ENCODE results near the gene RABGAP1L.

RABGAP1L gene

DNA sequence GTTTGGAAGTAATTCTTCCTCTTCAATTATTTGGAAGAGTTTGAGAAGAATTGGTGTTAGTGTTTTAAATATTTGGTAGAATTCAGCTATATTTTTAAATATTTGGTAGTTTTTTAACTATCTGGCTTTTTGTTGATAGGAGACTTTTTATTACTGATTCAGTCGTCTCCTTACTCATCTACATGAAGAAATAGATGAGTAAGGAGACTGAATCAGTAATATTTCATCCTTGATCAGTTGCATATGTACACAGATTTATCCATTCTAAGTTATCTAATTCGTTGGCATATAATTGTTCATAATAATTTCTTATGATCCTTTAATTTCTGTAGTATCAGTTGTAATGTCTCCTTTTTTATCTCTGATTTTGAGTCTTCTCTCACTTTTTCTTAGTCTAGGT is 512.5 kb downstream of the RABGAP1L start:
- no peaks in the 10 kb centered on the region for H3K9me2 ChIP-seq (replicated peaks; ENCODE audit: low read depth, low read length)
- no peak overlapping the region for H3K4me3 ChIP-seq (ENCODE audit: low read length, poor library complexity, severe bottlenecking)
- H3K79me2 ChIP-seq (ENCODE audit: insufficient read depth, low read length), result no peaks in the 10 kb centered on the region
- no peak overlapping the region for H3K4me2 ChIP-seq (ENCODE audit: low read depth, low read length, poor library complexity, severe bottlenecking)
- no peak overlapping the region for H2AFZ ChIP-seq (ENCODE audit: low read length)
- H3K27me3 ChIP-seq (ENCODE audit: insufficient read depth, low read length, poor library complexity, severe bottlenecking), result no peaks in the 10 kb centered on the region
- H4K20me1 ChIP-seq (ENCODE audit: insufficient read depth, low read length, poor library complexity, severe bottlenecking), result no peaks in the 10 kb centered on the region
- no peaks in the 10 kb centered on the region for H3K36me3 ChIP-seq (ENCODE audit: insufficient read depth, low read length)
- TF ChIP-seq CTCF (conservative IDR thresholded peaks at IDR 0.05; ENCODE audit: low read length) (no peak), EZH2phosphoT487 (IDR thresholded peaks at IDR 0.05; ENCODE audit: borderline replicate concordance) (no peak)
- peaks cover 9% of the 10 kb centered on the region for H3K9me3 ChIP-seq (ENCODE audit: insufficient read depth, low read depth, low read length)
- no peaks in the 10 kb centered on the region for H3F3A ChIP-seq (ENCODE audit: low read depth)
- H3K4me1 ChIP-seq (ENCODE audit: insufficient read depth, low read length, poor library complexity, severe bottlenecking), result no peaks in the 10 kb centered on the region
- no peak overlapping the region for H3K9ac ChIP-seq (ENCODE audit: low read depth, low read length, poor library complexity, severe bottlenecking)

DNA sequence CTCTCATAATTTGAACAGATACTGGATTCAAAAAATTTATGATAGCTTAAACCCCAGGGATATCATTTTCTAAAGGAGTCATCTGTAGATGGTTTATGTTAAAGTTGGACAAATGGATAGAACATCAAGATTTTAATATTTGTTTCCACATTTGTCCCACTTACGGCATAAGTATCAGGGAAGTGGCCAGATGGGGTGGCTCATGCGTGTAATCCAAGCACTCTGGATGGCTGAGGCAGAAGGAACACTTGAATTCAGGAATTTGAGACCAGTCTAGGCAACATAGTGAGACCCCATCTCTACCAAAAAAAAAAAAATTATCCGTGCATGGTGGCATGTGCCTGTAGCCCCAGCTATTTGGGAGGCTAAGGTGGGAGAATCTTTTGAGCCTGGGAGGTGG is 517.5 kb downstream of the RABGAP1L start:
- H4K20me1 ChIP-seq (ENCODE audit: insufficient read depth, low read length, poor library complexity, severe bottlenecking), result no peaks in the 10 kb centered on the region
- H3K9ac ChIP-seq (ENCODE audit: low read depth, low read length, poor library complexity, severe bottlenecking), result no peak overlapping the region
- no peaks in the 10 kb centered on the region for H3K36me3 ChIP-seq (ENCODE audit: insufficient read depth, low read length)
- no peaks in the 10 kb centered on the region for H3K9me3 ChIP-seq (ENCODE audit: insufficient read depth, low read depth, low read length)
- H3K4me1 ChIP-seq (ENCODE audit: insufficient read depth, low read length, poor library complexity, severe bottlenecking), result no peaks in the 10 kb centered on the region
- H3K4me3 ChIP-seq (ENCODE audit: low read length, poor library complexity, severe bottlenecking), result no peak overlapping the region
- H3F3A ChIP-seq (ENCODE audit: low read depth), result no peaks in the 10 kb centered on the region
- H3K9me2 ChIP-seq (replicated peaks; ENCODE audit: low read depth, low read length), result no peaks in the 10 kb centered on the region
- no peak overlapping the region for H3K4me2 ChIP-seq (ENCODE audit: low read depth, low read length, poor library complexity, severe bottlenecking)
- H2AFZ ChIP-seq (ENCODE audit: low read length), result no peak overlapping the region
- H3K27me3 ChIP-seq (ENCODE audit: insufficient read depth, low read length, poor library complexity, severe bottlenecking), result no peaks in the 10 kb centered on the region
- no peaks in the 10 kb centered on the region for H3K79me2 ChIP-seq (ENCODE audit: insufficient read depth, low read length)
- no peak for TF ChIP-seq CTCF (conservative IDR thresholded peaks at IDR 0.05; ENCODE audit: low read length)
- no peak for TF ChIP-seq EZH2phosphoT487 (IDR thresholded peaks at IDR 0.05; ENCODE audit: borderline replicate concordance)

GRCh38 chr1:174678657-174679056 is 519.3 kb downstream of the RABGAP1L start:
- TF ChIP-seq EZH2phosphoT487 (IDR thresholded peaks at IDR 0.05; ENCODE audit: borderline replicate concordance) (no peak), CTCF (conservative IDR thresholded peaks at IDR 0.05; ENCODE audit: low read length) (no peak)
- no peaks in the 10 kb centered on the region for H4K20me1 ChIP-seq (ENCODE audit: insufficient read depth, low read length, poor library complexity, severe bottlenecking)

More at GRCh38 chr1:174678657-174679056, 519.3 kb downstream of the RABGAP1L start:
- H3K4me2 ChIP-seq (ENCODE audit: low read depth, low read length, poor library complexity, severe bottlenecking), result no peak overlapping the region
- no peaks in the 10 kb centered on the region for H3K9me3 ChIP-seq (ENCODE audit: insufficient read depth, low read depth, low read length)
- no peaks in the 10 kb centered on the region for H3K27me3 ChIP-seq (ENCODE audit: insufficient read depth, low read length, poor library complexity, severe bottlenecking)
- no peaks in the 10 kb centered on the region for H3K79me2 ChIP-seq (ENCODE audit: insufficient read depth, low read length)
- H3F3A ChIP-seq (ENCODE audit: low read depth), result no peaks in the 10 kb centered on the region
- no peaks in the 10 kb centered on the region for H3K36me3 ChIP-seq (ENCODE audit: insufficient read depth, low read length)
- H3K4me3 ChIP-seq (ENCODE audit: low read length, poor library complexity, severe bottlenecking), result no peak overlapping the region
- H3K9ac ChIP-seq (ENCODE audit: low read depth, low read length, poor library complexity, severe bottlenecking), result no peak overlapping the region
- no peaks in the 10 kb centered on the region for H3K9me2 ChIP-seq (replicated peaks; ENCODE audit: low read depth, low read length)
- H2AFZ ChIP-seq (ENCODE audit: low read length), result no peak overlapping the region
- no peaks in the 10 kb centered on the region for H3K4me1 ChIP-seq (ENCODE audit: insufficient read depth, low read length, poor library complexity, severe bottlenecking)
